WTC11 (cell line): ENCODE data around the gene FRMD4A. TPM values are rescaled to one million over a fixed set of nuclear protein-coding genes. Genes with fewer than 3 reads are reported as not detected.

Source experiments
- ATAC-seq: fragments of 200-7000 bp; cut with Tn5 transposase; 2 replicates; pipeline ENCODE4 v1.10.0; 2021; ENCODE audit warnings: mild to moderate bottlenecking, moderate library complexity
- CTCF ChIA-PET: fragments of 300-600 bp; sonication (Branson Sonifier 250); formaldehyde crosslinking; loops from one replicate; lab custom pipeline; 2021; ENCODE audit warnings: antibody characterized with exemption; lab: Charles Lee
- POLR2A ChIA-PET: fragments of 350-600 bp; sonication (Branson Sonifier 250); formaldehyde crosslinking; loops from one replicate; lab custom pipeline; 2021; ENCODE audit warnings: antibody characterized with exemption; lab: Charles Lee
- DNase-seq: peaks from one replicate; pipeline ENCODE4 v3.0.0; 2021; ENCODE audit warnings: low spot score
- H3K27ac Mint-ChIP-seq: 2 replicates; pipeline ENCODE4 v1.8.0; 2021; ENCODE audit warnings: mixed read lengths
- H3K27me3 Mint-ChIP-seq: 2 replicates; pipeline ENCODE4 v1.8.0; 2021; ENCODE audit warnings: low read depth, mild to moderate bottlenecking, moderate library complexity, mixed read lengths
- H3K36me3 Mint-ChIP-seq: 2 replicates; pipeline ENCODE4 v1.8.0; 2021; ENCODE audit warnings: mixed read lengths
- H3K4me1 Mint-ChIP-seq: 2 replicates; pipeline ENCODE4 v1.8.0; 2022; ENCODE audit warnings: mixed read lengths
- H3K4me3 Mint-ChIP-seq: 2 replicates; pipeline ENCODE4 v1.8.0; 2021; ENCODE audit warnings: mild to moderate bottlenecking, moderate library complexity, mixed read lengths
- H3K9me3 Mint-ChIP-seq: 2 replicates; pipeline ENCODE4 v1.8.0; 2021; ENCODE audit warnings: mixed read lengths
- AFF4 ChIP-seq: sonication (generic); formaldehyde crosslinking; IDR thresholded peaks from 2 replicates; pipeline ENCODE4 v1.8.1; 2023; ENCODE audit warnings: mild to moderate bottlenecking, missing genetic modification reagents, borderline replicate concordance
- CDX4 ChIP-seq: fragments of 250-450 bp; sonication (Bioruptor Pico); IDR thresholded peaks from 2 replicates; pipeline ENCODE4 v1.9.0; 2021; ENCODE audit warnings: moderate library complexity, mild to moderate bottlenecking, inconsistent platforms, borderline replicate concordance
- ELF4 ChIP-seq: sonication (generic); formaldehyde crosslinking; IDR thresholded peaks from 2 replicates; pipeline ENCODE4 v1.8.1; 2022; ENCODE audit warnings: low read depth, mild to moderate bottlenecking, moderate library complexity, missing genetic modification reagents
- FOXJ3 ChIP-seq: sonication (generic); formaldehyde crosslinking; IDR thresholded peaks from 2 replicates; pipeline ENCODE4 v1.9.0; 2021; ENCODE audit warnings: missing genetic modification reagents, mild to moderate bottlenecking, borderline replicate concordance
- FOXP1 ChIP-seq: sonication (generic); formaldehyde crosslinking; IDR thresholded peaks from 2 replicates; pipeline ENCODE4 v1.8.0; 2022; ENCODE audit warnings: missing genetic modification reagents, mild to moderate bottlenecking, moderate library complexity, borderline replicate concordance
- HMGA2 ChIP-seq: fragments of 250-450 bp; sonication (Bioruptor Pico); IDR thresholded peaks from 2 replicates; pipeline ENCODE4 v1.4.0; 2021; ENCODE audit warnings: mild to moderate bottlenecking, moderate library complexity
- IRF1 ChIP-seq: sonication (generic); formaldehyde crosslinking; IDR thresholded peaks from 2 replicates; pipeline ENCODE4 v1.8.0; 2023; ENCODE audit warnings: missing genetic modification reagents
- JUN ChIP-seq: sonication (generic); formaldehyde crosslinking; IDR thresholded peaks from 2 replicates; pipeline ENCODE4 v1.8.0; 2023; ENCODE audit warnings: mild to moderate bottlenecking, missing genetic modification reagents
- MAX ChIP-seq: sonication (generic); formaldehyde crosslinking; IDR thresholded peaks from 2 replicates; pipeline ENCODE4 v1.8.0; 2022; ENCODE audit warnings: mild to moderate bottlenecking, missing genetic modification reagents
- MXD4 ChIP-seq: fragments of 250-450 bp; sonication (Bioruptor Pico); IDR thresholded peaks from 2 replicates; pipeline ENCODE4 v1.8.0; 2021; ENCODE audit warnings: mild to moderate bottlenecking, moderate library complexity, borderline replicate concordance
- NR3C1 ChIP-seq: sonication (generic); formaldehyde crosslinking; conservative IDR thresholded peaks from 2 replicates; pipeline ENCODE4 v1.8.1; 2023; ENCODE audit warnings: low read depth, mild to moderate bottlenecking, missing genetic modification reagents
- PRRX2 ChIP-seq: fragments of 250-450 bp; sonication (Bioruptor Pico); IDR thresholded peaks from 2 replicates; pipeline ENCODE4 v1.8.0; 2021; ENCODE audit warnings: mild to moderate bottlenecking
- total RNA-seq: library from RNA; stranded (reverse); gene quantifications from 3 replicates; pipeline ENCODE4 v1.2.3, GENCODE V29; 2021
- TF ChIP-seq, protein P1 (sequence below): sonication (generic); formaldehyde crosslinking; IDR thresholded peaks from 2 replicates; pipeline ENCODE4 v1.8.0; 2022; ENCODE audit warnings: missing genetic modification reagents
- TF ChIP-seq, protein P2 (sequence below): fragments of 250-450 bp; sonication (Bioruptor Pico); IDR thresholded peaks from 2 replicates; pipeline ENCODE4 v1.9.0; 2021; ENCODE audit warnings: mild to moderate bottlenecking
- TF ChIP-seq, protein P3 (sequence below): fragments of 250-450 bp; sonication (Bioruptor Pico); IDR thresholded peaks from 2 replicates; pipeline ENCODE4 v1.9.0; 2021; ENCODE audit warnings: mild to moderate bottlenecking, borderline replicate concordance
- TF ChIP-seq, protein P4 (sequence below): sonication (generic); formaldehyde crosslinking; IDR thresholded peaks from 2 replicates; pipeline ENCODE4 v1.8.0; 2022; ENCODE audit warnings: mild to moderate bottlenecking, missing genetic modification reagents

Gene FRMD4A
- total RNA-seq, 1 experiment from 2014 or later, result 35.5 TPM

- no peak for TF ChIP-seq FOXJ3
- no peak for TF ChIP-seq NR3C1 (CRISPR knock-in tag)
Observed at GRCh38 chr10:13698217-13698616, 632.5 kb downstream of the FRMD4A start (continued).

- no peak overlapping the region for H3K27ac Mint-ChIP-seq
- peaks cover 54% of the 10 kb centered on the region for H3K36me3 Mint-ChIP-seq
- CTCF ChIA-PET, result no interaction called here
- POLR2A ChIA-PET, result no interaction called here
- no peak overlapping the region for H3K4me3 Mint-ChIP-seq
- DNase-seq (no peak), ATAC-seq (no peak)
- no peaks in the 10 kb centered on the region for H3K9me3 Mint-ChIP-seq
- H3K27me3 Mint-ChIP-seq, result no peaks in the 10 kb centered on the region
- TF ChIP-seq ELF4 (no peak), CDX4 (CRISPR knock-in tag) (no peak), JUN (no peak), MXD4 (CRISPR knock-in tag) (no peak), MAX (no peak)
- TF ChIP-seq, protein P1, sequence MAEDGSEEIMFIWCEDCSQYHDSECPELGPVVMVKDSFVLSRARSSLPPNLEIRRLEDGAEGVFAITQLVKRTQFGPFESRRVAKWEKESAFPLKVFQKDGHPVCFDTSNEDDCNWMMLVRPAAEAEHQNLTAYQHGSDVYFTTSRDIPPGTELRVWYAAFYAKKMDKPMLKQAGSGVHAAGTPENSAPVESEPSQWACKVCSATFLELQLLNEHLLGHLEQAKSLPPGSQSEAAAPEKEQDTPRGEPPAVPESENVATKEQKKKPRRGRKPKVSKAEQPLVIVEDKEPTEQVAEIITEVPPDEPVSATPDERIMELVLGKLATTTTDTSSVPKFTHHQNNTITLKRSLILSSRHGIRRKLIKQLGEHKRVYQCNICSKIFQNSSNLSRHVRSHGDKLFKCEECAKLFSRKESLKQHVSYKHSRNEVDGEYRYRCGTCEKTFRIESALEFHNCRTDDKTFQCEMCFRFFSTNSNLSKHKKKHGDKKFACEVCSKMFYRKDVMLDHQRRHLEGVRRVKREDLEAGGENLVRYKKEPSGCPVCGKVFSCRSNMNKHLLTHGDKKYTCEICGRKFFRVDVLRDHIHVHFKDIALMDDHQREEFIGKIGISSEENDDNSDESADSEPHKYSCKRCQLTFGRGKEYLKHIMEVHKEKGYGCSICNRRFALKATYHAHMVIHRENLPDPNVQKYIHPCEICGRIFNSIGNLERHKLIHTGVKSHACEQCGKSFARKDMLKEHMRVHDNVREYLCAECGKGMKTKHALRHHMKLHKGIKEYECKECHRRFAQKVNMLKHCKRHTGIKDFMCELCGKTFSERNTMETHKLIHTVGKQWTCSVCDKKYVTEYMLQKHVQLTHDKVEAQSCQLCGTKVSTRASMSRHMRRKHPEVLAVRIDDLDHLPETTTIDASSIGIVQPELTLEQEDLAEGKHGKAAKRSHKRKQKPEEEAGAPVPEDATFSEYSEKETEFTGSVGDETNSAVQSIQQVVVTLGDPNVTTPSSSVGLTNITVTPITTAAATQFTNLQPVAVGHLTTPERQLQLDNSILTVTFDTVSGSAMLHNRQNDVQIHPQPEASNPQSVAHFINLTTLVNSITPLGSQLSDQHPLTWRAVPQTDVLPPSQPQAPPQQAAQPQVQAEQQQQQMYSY (CRISPR knock-in tag), result no peak
- TF ChIP-seq, protein P2, sequence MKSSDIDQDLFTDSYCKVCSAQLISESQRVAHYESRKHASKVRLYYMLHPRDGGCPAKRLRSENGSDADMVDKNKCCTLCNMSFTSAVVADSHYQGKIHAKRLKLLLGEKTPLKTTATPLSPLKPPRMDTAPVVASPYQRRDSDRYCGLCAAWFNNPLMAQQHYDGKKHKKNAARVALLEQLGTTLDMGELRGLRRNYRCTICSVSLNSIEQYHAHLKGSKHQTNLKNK (CRISPR knock-in tag), result no peak
- peaks cover 5% of the 10 kb centered on the region; the same call in 1 of the 2 replicates for H3K4me1 Mint-ChIP-seq
Observed at GRCh38 chr10:13696071-13696470, 634.7 kb downstream of the FRMD4A start.

- DNase-seq (no peak), ATAC-seq (no peak)
- ChIA-PET POLR2A (no interaction called here), CTCF (no interaction called here)
- Mint-ChIP-seq H3K27me3 (no peaks in the 10 kb centered on the region), H3K36me3 (peaks cover 53% of the 10 kb centered on the region), H3K4me3 (no peak overlapping the region), H3K4me1 (peaks cover 9% of the 10 kb centered on the region), H3K9me3 (no peaks in the 10 kb centered on the region), H3K27ac (no peak overlapping the region)
- TF ChIP-seq MXD4 (CRISPR knock-in tag) (no peak), PRRX2 (CRISPR knock-in tag) (no peak), IRF1 (no peak), AFF4 (CRISPR knock-in tag) (no peak), FOXP1 (CRISPR knock-in tag) (no peak), MAX (no peak), HMGA2 (CRISPR knock-in tag) (no peak)
- TF ChIP-seq, protein P3, sequence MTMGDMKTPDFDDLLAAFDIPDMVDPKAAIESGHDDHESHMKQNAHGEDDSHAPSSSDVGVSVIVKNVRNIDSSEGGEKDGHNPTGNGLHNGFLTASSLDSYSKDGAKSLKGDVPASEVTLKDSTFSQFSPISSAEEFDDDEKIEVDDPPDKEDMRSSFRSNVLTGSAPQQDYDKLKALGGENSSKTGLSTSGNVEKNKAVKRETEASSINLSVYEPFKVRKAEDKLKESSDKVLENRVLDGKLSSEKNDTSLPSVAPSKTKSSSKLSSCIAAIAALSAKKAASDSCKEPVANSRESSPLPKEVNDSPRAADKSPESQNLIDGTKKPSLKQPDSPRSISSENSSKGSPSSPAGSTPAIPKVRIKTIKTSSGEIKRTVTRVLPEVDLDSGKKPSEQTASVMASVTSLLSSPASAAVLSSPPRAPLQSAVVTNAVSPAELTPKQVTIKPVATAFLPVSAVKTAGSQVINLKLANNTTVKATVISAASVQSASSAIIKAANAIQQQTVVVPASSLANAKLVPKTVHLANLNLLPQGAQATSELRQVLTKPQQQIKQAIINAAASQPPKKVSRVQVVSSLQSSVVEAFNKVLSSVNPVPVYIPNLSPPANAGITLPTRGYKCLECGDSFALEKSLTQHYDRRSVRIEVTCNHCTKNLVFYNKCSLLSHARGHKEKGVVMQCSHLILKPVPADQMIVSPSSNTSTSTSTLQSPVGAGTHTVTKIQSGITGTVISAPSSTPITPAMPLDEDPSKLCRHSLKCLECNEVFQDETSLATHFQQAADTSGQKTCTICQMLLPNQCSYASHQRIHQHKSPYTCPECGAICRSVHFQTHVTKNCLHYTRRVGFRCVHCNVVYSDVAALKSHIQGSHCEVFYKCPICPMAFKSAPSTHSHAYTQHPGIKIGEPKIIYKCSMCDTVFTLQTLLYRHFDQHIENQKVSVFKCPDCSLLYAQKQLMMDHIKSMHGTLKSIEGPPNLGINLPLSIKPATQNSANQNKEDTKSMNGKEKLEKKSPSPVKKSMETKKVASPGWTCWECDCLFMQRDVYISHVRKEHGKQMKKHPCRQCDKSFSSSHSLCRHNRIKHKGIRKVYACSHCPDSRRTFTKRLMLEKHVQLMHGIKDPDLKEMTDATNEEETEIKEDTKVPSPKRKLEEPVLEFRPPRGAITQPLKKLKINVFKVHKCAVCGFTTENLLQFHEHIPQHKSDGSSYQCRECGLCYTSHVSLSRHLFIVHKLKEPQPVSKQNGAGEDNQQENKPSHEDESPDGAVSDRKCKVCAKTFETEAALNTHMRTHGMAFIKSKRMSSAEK (CRISPR knock-in tag), result no peak
- TF ChIP-seq, protein P4, sequence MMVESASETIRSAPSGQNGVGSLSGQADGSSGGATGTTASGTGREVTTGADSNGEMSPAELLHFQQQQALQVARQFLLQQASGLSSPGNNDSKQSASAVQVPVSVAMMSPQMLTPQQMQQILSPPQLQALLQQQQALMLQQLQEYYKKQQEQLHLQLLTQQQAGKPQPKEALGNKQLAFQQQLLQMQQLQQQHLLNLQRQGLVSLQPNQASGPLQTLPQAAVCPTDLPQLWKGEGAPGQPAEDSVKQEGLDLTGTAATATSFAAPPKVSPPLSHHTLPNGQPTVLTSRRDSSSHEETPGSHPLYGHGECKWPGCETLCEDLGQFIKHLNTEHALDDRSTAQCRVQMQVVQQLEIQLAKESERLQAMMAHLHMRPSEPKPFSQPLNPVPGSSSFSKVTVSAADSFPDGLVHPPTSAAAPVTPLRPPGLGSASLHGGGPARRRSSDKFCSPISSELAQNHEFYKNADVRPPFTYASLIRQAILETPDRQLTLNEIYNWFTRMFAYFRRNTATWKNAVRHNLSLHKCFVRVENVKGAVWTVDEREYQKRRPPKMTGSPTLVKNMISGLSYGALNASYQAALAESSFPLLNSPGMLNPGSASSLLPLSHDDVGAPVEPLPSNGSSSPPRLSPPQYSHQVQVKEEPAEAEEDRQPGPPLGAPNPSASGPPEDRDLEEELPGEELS (CRISPR knock-in tag), result no peak
Observed at GRCh38 chr10:13695588-13695987, 635.1 kb downstream of the FRMD4A start.
